Measurements from ENCODE around the gene UBN1. TPM values are rescaled to one million over a fixed set of nuclear protein-coding genes. Genes with fewer than 3 reads are reported as not detected.

UBN1 gene
- polyA plus RNA-seq, 3 donors = 5.3 to 24.5 (median 7.3) TPM

DNA sequence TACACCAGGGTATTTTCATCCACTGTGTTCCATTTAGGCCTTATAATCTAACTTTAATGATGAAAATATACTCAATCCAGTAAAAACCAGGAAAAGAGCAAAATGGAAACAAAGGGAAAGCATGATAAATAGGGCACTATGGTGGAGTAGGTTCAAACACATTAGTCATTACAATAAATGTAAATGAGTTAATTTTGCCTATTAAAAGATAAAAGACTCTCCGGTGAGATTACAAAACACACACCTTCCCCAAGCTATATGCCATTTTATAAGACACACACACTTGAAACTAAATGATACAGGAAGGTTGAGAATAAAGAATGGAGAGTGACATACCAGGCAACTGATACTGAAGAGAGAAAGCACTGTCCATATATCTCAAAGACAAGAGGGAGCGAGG, 79.6 kb downstream of the UBN1 start:
- Histone ChIP-seq H3K36me3 (replicated peaks in 1 of 2; ENCODE audit: control insufficient read depth in 1 of 2, insufficient read depth in 2 of 2, low read length in 2 of 2) (no peaks in the 10 kb centered on the region), H3K4me2 (replicated peaks; ENCODE audit: extremely low read depth, low read length, poor library complexity, severe bottlenecking) (no peak overlapping the region), H3K27me3 (ENCODE audit: control insufficient read depth in 2 of 2, insufficient read depth in 2 of 2, low read length in 2 of 2) (no peaks in the 10 kb centered on the region), H2AFZ (ENCODE audit: insufficient read depth, low read depth, low read length, poor library complexity, severe bottlenecking) (no peak overlapping the region), H4K20me1 (ENCODE audit: insufficient read depth, low read length) (no peaks in the 10 kb centered on the region), H3K79me2 (ENCODE audit: insufficient read depth, low read length) (no peaks in the 10 kb centered on the region), H3K4me3 (replicated peaks in 1 of 3; ENCODE audit: low read depth in 2 of 3, low read length in 3 of 3) (no peak overlapping the region), H3K9me3 (replicated peaks in 1 of 2; ENCODE audit: control insufficient read depth in 1 of 2, insufficient read depth in 1 of 2, low read length in 2 of 2) (peaks cover 21 to 22% of the 10 kb centered on the region in 2 donors), H3K27ac (ENCODE audit: low read depth in 1 of 2, low read length in 2 of 2) (no peak overlapping the region), H3K9ac (ENCODE audit: insufficient read depth, low read length, poor library complexity, severe bottlenecking) (no peak overlapping the region), H3K4me1 (ENCODE audit: control insufficient read depth in 1 of 2, insufficient read depth in 2 of 2, low read length in 2 of 2) (no peaks in the 10 kb centered on the region)
- Mint-ChIP-seq H3K4me1 (no peaks in the 10 kb centered on the region), H3K4me3 (no peak overlapping the region), H3K27ac (no peak overlapping the region), H3K36me3 (peaks cover 0 to 1% of the 10 kb centered on the region in 2 donors), H3K27me3 (ENCODE audit: low read depth in 3 of 3) (peaks cover 7 to 33% (median 19%) of the 10 kb centered on the region in 3 donors), H3K9me3 (peaks cover 15 to 28% (median 24%) of the 10 kb centered on the region in 7 donors)
- WGBS (ENCODE audit: insufficient coverage) = 100% methylated on average over 1 of the region's 2 CpGs
- TF ChIP-seq, protein P1, sequence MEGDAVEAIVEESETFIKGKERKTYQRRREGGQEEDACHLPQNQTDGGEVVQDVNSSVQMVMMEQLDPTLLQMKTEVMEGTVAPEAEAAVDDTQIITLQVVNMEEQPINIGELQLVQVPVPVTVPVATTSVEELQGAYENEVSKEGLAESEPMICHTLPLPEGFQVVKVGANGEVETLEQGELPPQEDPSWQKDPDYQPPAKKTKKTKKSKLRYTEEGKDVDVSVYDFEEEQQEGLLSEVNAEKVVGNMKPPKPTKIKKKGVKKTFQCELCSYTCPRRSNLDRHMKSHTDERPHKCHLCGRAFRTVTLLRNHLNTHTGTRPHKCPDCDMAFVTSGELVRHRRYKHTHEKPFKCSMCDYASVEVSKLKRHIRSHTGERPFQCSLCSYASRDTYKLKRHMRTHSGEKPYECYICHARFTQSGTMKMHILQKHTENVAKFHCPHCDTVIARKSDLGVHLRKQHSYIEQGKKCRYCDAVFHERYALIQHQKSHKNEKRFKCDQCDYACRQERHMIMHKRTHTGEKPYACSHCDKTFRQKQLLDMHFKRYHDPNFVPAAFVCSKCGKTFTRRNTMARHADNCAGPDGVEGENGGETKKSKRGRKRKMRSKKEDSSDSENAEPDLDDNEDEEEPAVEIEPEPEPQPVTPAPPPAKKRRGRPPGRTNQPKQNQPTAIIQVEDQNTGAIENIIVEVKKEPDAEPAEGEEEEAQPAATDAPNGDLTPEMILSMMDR (IDR thresholded peaks at IDR 0.05) = no peak
- DNase-seq = no peak
- intact Hi-C loops (cut with micrococcal nuclease) = no loop called here

DNA sequence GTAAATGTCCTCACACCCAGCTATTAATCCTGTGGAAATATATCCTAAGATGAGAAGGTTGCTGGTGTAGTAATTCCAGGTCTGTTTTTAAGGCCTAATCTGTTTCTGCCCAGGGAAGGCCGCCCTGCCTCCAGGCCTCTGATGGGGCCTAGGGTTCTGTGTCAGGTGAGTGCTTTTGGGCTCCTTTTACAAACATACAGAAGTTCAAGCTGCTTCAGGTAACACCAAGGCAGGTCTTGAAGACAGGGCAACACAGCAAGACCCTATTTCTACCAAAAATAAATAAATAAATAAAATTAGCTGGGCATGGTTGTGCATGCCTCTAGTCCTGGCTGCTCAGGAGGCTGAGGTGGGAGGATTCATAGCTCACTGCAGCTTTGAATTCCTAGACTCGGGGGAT, 80.4 kb downstream of the UBN1 start:
- no peak overlapping the region for H3K9ac ChIP-seq (ENCODE audit: insufficient read depth, low read length, poor library complexity, severe bottlenecking)
- no peaks in the 10 kb centered on the region for H3K4me1 ChIP-seq (ENCODE audit: control insufficient read depth in 1 of 2, insufficient read depth in 2 of 2, low read length in 2 of 2)
- H3K27me3 Mint-ChIP-seq (ENCODE audit: low read depth in 3 of 3) = peaks cover 7 to 30% (median 19%) of the 10 kb centered on the region in 3 donors
- H3K9me3 Mint-ChIP-seq = peaks cover 15 to 28% (median 24%) of the 10 kb centered on the region in 7 donors
- WGBS (ENCODE audit: insufficient coverage) = 85% methylated on average over 1 of the region's 2 CpGs
- no peaks in the 10 kb centered on the region for H4K20me1 ChIP-seq (ENCODE audit: insufficient read depth, low read length)
- H3K36me3 ChIP-seq (replicated peaks in 1 of 2; ENCODE audit: control insufficient read depth in 1 of 2, insufficient read depth in 2 of 2, low read length in 2 of 2) = no peaks in the 10 kb centered on the region
- H3K4me2 ChIP-seq (replicated peaks; ENCODE audit: extremely low read depth, low read length, poor library complexity, severe bottlenecking) = no peak overlapping the region
- no peaks in the 10 kb centered on the region for H3K27me3 ChIP-seq (ENCODE audit: control insufficient read depth in 2 of 2, insufficient read depth in 2 of 2, low read length in 2 of 2)
- H3K36me3 Mint-ChIP-seq = peaks cover 0 to 1% of the 10 kb centered on the region in 2 donors
- H3K4me3 Mint-ChIP-seq = no peak overlapping the region
- no peak overlapping the region for H2AFZ ChIP-seq (ENCODE audit: insufficient read depth, low read depth, low read length, poor library complexity, severe bottlenecking)
- TF ChIP-seq, protein P1 (IDR thresholded peaks at IDR 0.05) = no peak
- H3K27ac Mint-ChIP-seq = no peak overlapping the region
- intact Hi-C loops (cut with micrococcal nuclease) = no loop called here
- H3K27ac ChIP-seq (ENCODE audit: low read depth in 1 of 2, low read length in 2 of 2) = no peak overlapping the region
- H3K9me3 ChIP-seq (replicated peaks in 1 of 2; ENCODE audit: control insufficient read depth in 1 of 2, insufficient read depth in 1 of 2, low read length in 2 of 2) = peaks cover 21 to 22% of the 10 kb centered on the region in 2 donors
- H3K79me2 ChIP-seq (ENCODE audit: insufficient read depth, low read length) = no peaks in the 10 kb centered on the region
- no peaks in the 10 kb centered on the region for H3K4me1 Mint-ChIP-seq
- H3K4me3 ChIP-seq (replicated peaks in 1 of 3; ENCODE audit: low read depth in 2 of 3, low read length in 3 of 3) = no peak overlapping the region
- no peak for DNase-seq
